HL-60 (cell line): Measurements from ENCODE around the gene TMEM44.

Experiments used
- GABPA ChIP-seq: IDR thresholded peaks from 2 replicates; pipeline ENCODE4 v1.6.1; 2012; ENCODE audit warnings: low read depth
- POLR2AphosphoS5 ChIP-seq: IDR thresholded peaks from 2 replicates; pipeline ENCODE4 v1.6.1; 2012; ENCODE audit warnings: low read depth

DNA sequence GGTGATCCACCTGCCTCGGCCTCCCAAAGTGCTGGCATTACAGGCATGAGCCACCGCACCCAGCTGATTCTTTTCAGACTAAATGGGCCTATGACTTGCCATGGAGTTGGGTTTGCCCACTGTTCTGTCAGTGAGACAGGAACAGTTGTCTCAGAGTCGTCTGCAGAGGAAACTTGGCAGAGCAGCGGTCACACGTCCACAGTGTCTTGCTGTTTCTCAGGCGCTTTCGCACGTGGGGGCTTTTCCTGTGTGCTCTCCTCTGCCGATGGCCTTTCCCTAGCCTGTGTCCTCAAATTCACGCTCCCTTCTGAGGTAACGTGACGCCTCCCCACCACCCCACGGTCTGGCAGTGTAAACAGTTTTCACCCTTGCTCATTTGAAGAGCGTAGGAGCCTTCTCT, 11.3 kb downstream of the TMEM44 start:
- no peak for TF ChIP-seq GABPA
- TF ChIP-seq POLR2AphosphoS5: no peak
